SK-N-DZ (cell line): ENCODE measurements around the gene FHIP1A.

ENCODE experiments used
- DNase-seq: peaks from one replicate; pipeline ENCODE4 v3.0.0-alpha.2; 2015; ENCODE audit warnings: low spot score

The FHIP1A gene

GRCh38 chr4:151417766-151418376, 8.9 kb downstream of the FHIP1A start:
- no peak for DNase-seq

- DNase-seq: no peak
These were observed 9.4 kb downstream of the FHIP1A start for GRCh38 chr4:151418385-151418784.

DNA sequence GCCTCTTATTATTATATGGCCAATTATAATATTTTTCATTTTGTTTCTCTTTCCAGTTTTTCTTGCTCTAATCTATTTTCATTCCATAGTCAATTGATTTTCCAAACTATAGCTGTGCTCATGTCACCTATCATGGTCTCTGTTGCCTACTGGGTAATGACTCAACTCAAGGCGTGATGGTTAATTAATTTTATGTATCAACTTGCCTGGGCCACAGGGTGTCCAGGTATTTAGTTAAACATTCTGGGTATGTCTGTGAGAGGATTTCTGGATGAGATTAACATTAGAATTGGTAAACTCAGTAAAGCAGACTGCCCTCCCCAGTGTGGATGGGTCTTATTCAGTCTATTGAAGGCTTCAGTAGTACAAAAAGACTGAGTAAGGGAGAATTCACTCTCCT, 9.9 kb downstream of the FHIP1A start:
- no peak for DNase-seq

GRCh38 chr4:151420250-151420807, 11.4 kb downstream of the FHIP1A start:
- no peak for DNase-seq

- no peak for DNase-seq
These were observed 13.9 kb downstream of the FHIP1A start for GRCh38 chr4:151422854-151423253.

DNA sequence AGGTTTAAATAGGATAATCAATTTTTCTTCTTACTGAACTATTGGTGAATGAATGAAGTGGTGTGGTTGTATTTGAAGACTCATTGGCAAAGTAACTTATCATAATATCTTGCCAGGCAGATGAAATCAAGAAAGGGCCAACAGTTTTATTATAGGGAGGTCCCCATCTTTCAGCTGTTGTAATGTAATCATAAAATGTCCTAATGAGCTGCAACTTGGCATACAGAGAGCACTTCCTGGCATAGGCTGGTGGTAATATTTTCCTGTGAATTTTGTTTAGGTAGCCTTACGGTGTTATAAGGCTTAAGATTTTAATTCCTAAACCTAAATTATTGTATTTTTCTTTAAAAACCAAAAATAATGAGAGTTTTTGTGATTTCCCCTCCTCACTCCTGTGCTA, 17.5 kb downstream of the FHIP1A start:
- no peak for DNase-seq

DNA sequence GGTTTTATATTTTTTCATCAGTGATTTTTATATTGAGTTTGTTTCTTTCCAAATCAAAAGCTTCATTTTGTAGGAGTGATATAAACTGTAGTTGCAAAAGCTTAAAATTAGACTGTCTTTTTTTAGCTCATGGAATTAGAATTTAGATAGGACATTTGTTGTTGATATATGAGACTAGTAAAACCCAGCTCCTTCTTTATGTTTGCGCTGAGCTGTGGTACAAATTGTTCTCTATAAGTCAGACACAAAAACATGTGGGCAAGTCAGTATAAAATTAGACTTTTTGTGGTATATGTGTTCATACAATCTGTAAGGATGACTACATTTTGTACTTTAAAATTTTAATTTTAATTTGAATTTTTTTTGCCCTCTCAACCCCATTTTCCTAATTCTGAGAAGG, 18.3 kb downstream of the FHIP1A start:
- no peak for DNase-seq

DNA sequence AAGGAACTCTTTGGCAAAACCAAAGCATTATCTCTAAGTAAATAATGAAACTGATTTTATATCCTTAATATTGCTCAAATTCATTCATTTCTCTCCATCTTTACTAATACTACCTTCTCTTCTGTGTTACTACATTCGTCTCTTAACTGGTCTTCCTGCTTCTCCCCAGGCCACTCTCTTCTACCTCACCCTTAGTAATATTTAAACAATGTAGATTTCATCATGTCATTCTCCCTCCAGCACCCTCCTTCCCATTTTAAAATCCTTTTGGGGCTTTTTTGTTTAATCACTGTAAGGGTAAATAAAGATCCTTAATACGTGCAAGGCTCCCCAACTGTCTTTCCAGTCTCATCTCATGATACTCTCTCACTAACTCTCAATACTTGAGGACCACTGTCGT, 19.4 kb downstream of the FHIP1A start:
- DNase-seq: no peak

- no peak for DNase-seq
These were observed 21.1 kb downstream of the FHIP1A start for GRCh38 chr4:151429957-151430570.

GRCh38 chr4:151430740-151431457, 21.9 kb downstream of the FHIP1A start:
- no peak for DNase-seq

DNA sequence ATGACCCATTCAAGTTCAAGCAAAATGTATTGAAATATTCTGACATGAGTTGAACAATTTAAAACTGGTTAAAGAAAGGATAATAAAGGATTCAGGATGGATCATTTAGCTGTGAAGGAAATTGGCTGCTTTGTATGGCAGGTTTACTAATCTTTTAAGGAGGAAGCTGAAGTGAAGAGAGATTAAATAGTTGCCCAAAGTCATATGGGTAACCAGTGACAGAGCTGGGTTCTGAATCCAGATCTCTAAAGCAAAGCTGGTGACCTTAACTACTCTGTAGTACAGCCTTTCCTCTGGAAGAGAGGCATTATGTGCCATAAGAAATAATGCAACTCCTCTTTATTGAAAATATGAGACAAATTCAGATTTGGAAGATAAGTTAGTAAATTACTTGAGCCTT, 22.8 kb downstream of the FHIP1A start:
- DNase-seq: no peak

DNA sequence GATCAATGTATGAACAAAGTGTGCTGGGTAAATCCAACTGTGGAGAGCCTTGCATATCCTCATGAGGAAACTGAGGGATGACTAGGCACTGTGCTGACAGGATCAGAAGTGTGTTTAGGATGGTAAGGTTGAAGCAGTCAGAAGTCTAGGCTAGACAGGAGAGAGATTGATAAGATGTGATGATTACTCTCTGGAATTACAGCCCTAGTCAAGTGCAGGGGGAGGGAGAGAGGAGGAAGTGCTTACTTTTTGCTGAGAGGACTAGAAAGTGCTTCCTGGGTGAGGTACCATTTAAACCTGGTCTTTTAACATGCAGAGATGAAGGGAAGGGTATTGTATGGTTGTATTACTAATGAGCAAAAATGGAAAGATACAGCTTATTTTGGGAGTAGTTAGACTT, 23.7 kb downstream of the FHIP1A start:
- no peak for DNase-seq

DNA sequence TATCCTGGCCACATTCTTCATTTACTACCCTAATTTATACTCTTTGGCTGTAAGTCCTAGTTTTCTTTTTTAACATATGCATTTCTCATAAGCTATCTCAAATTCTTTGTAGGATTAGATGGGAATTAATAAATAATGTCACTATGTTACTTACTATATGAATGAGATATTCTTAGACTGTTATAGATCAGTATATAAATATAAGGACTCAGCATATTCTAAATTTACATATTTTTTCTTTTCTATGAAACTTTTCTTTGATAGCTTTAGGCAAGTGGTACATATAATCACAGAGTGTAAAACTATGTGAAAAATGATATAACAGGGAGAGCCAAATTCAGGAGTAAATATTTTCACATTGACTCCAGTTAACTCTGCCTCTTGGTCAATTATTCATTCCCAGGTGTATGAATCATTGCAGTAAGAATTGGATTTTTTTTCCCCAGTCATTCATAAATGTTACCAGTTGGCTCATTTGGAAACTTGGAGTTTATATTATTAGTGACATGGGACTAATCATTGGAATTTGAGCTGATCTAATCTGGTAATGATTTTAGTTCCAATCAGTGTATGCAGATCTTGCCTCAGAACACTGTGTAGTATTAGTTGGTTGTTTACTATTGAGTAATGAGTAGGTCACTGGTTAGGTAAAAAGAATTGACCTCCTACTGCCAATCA, 25.3 kb downstream of the FHIP1A start:
- no peak for DNase-seq

DNA sequence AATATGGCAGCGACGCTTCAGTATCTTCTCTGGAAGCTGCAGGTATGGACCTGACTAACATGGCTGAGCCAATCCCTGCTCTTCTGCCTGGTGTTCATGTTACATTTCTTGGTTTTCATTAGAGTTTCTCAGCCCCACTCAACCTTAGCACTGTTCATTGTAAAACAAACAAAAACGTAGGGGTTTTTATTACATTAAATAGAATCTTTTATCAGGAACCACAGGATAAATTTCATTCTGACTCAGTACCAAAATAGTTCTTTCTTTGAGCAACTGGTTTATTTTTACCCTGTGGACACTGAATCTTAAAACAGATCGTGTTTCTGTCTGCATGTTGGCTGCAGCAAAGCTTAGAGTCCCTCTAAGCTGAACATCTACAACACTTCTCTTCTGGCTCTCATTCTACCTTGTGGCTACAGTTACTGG, 27.1 kb downstream of the FHIP1A start:
- no peak for DNase-seq

- no peak for DNase-seq
These were observed 28.5 kb downstream of the FHIP1A start for GRCh38 chr4:151437505-151437904.

DNA sequence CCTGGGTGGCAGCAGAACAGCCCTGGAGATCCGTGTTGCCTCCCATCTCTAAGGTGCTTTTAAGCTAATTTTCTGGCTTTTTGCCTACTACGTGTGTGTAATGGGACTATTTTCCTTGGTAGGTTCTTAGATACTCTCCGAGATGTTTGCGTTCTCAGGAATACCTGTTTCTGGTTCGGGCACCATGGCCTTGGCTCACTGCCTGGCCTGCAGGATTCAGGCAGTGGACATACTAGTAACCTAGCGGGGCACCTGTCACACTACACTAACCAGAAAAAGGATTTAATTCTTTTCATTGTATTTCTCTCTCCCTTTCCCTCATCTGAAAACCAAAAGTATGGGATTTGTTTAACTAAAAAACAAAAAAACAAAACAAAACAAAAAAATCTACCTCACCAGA, 29.2 kb downstream of the FHIP1A start:
- DNase-seq: no peak

DNA sequence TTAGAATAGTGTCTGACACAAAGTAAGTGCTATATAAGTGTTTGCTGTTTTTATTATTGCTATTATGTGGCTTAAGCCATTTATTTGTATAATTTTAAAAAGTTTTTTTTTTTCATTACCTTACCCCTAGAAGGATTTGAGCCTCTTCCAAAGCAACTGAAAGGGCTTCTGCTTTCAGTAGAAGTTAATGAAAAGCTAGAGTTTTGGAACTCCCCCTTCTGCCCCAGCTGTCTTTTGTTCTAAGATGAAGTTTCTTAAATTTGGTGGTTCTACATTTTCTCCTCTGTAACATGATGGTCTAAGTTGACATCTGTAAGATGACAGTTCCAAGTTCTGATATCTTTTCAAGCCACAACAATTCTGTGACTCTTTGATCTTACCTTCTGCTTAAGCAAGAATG, 30.3 kb downstream of the FHIP1A start:
- DNase-seq: no peak

GRCh38 chr4:151442002-151442401, 33.0 kb downstream of the FHIP1A start:
- DNase-seq: no peak

DNA sequence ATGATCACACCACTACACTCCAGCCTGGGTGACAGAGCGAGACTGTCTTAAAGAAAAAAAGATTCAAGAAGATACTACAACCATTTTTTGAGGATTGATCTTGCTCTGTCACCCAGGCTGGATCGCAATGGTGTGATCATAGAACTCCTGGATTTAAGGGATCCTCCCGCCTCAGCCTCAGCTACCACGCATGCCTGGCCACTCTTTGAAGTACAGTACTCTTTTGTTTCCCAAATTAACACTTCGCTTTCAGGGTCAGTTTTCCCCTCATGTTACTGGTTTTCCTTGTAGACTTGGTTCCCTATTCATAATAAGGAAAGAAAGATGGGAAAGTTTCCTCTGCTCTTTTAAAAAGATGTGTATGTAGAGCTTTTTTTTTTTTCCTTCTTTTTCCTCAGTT, 34.3 kb downstream of the FHIP1A start:
- no peak for DNase-seq

GRCh38 chr4:151443752-151444151, 34.8 kb downstream of the FHIP1A start:
- DNase-seq: no peak

DNA sequence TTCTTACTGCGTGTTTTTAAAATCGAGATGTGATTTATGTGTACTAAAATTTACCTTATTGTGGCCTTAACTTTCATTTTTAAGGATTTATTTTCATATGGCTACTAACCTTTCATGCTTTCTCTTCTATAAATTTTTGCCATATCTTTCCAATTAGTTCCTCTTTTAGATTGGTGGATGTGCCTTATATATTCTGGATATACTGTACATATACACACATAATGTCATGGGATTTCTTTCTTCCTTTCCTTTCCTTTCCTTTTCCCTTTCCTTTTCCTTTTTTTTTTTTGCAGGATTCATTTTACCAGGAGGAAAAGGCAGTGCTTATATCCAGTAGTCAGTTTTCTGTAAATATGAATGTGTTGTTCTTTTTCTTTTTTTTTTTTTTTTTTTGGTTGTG, 37.2 kb downstream of the FHIP1A start:
- no peak for DNase-seq

DNA sequence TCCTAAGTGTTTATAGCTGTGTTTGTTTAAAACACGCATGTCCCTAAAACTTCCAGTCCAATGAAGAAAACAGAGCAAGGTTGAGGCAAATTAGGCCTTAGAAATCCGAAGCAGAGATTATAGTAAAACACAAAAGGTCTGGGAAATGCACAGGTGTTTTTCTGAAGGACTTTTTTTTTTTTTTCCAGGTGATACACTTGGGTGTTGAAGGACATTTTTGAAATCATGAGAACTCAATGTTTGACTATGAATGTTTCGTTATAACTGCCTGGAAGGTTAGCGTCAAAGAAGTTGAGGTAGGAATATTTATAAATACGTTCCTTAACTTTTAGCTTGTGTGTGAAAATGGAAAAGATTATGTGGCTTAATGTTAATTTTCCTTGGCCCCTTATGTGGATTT, 45.5 kb downstream of the FHIP1A start:
- no peak for DNase-seq
